Fibroblast of villous mesenchyme (primary cell): ENCODE results near the gene AVEN. TPM values are rescaled to one million over a fixed set of nuclear protein-coding genes. Genes with fewer than 3 reads are reported as not detected.

Experiments
- DNase-seq: peaks from one replicate; pipeline ENCODE4 v3.0.0-alpha.2; 2010; ENCODE audit warnings: low read depth
- H3K4me3 ChIP-seq: 2 replicates; pipeline ENCODE4 v1.5.1; 2011; ENCODE audit warnings: low read depth, mild to moderate bottlenecking, low read length
- total RNA-seq: library from RNA; depleted of rRNA; stranded (reverse); fragments of >200 nt; gene quantifications from 2 replicates; pipeline ENCODE4 v1.2.3, GENCODE V29; 2012
- TF ChIP-seq, protein P1 (sequence below): IDR thresholded peaks from 2 replicates; pipeline ENCODE4 v1.5.1; 2012; ENCODE audit warnings: low read depth, mild to moderate bottlenecking, low read length; ENCODE audit not compliant: insufficient read depth

The AVEN gene
- total RNA-seq, 1 donor, result 37.1 TPM

DNA sequence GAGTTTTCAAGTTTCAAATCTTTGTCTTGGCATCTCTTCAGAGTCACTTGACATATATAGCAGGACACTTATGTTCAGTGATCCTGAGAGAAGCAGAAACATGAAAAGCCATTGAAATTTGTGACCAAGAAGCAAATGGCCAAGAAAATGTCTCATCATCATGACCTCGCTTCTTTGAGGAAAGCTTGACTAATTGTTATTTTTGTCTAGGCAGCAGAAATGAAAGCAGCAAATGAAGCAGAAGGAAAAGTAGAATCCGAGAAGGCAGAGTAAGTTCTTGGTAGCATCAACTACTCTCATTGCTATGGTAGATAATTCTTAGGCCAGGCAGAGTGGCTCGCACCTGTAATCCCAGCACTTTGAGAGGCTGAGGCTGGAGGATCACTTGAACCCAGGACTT lies 198.4 kb downstream of the AVEN start:
- TF ChIP-seq, protein P1, sequence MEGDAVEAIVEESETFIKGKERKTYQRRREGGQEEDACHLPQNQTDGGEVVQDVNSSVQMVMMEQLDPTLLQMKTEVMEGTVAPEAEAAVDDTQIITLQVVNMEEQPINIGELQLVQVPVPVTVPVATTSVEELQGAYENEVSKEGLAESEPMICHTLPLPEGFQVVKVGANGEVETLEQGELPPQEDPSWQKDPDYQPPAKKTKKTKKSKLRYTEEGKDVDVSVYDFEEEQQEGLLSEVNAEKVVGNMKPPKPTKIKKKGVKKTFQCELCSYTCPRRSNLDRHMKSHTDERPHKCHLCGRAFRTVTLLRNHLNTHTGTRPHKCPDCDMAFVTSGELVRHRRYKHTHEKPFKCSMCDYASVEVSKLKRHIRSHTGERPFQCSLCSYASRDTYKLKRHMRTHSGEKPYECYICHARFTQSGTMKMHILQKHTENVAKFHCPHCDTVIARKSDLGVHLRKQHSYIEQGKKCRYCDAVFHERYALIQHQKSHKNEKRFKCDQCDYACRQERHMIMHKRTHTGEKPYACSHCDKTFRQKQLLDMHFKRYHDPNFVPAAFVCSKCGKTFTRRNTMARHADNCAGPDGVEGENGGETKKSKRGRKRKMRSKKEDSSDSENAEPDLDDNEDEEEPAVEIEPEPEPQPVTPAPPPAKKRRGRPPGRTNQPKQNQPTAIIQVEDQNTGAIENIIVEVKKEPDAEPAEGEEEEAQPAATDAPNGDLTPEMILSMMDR, result no peak
- no peak overlapping the region for H3K4me3 ChIP-seq
- DNase-seq, result no peak

- TF ChIP-seq, protein P1, result no peak
- no peak overlapping the region for H3K4me3 ChIP-seq
- DNase-seq, result no peak
Observed at GRCh38 chr15:33839540-33839939, 199.5 kb downstream of the AVEN start.

DNA sequence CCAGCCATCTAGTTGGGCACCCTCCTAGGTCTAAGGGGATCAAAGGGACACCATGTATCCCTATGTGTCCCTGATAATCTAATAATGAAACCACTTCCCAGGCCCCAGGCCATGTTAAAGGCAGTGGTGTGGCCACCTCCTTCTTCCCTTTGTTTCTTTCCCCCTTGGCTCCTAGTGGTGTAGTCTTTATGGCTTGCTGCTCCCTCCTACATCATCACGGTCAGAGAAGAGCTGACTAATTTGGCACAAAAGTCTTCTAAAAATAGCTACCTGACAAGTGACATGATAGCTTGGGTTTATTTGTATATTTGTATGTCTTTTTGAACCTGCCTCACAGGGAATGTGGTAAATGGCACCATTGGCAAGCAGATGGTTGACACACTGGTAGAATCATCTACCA lies 201.7 kb downstream of the AVEN start:
- no peak for DNase-seq
- no peak overlapping the region for H3K4me3 ChIP-seq
- TF ChIP-seq, protein P1, result no peak

DNA sequence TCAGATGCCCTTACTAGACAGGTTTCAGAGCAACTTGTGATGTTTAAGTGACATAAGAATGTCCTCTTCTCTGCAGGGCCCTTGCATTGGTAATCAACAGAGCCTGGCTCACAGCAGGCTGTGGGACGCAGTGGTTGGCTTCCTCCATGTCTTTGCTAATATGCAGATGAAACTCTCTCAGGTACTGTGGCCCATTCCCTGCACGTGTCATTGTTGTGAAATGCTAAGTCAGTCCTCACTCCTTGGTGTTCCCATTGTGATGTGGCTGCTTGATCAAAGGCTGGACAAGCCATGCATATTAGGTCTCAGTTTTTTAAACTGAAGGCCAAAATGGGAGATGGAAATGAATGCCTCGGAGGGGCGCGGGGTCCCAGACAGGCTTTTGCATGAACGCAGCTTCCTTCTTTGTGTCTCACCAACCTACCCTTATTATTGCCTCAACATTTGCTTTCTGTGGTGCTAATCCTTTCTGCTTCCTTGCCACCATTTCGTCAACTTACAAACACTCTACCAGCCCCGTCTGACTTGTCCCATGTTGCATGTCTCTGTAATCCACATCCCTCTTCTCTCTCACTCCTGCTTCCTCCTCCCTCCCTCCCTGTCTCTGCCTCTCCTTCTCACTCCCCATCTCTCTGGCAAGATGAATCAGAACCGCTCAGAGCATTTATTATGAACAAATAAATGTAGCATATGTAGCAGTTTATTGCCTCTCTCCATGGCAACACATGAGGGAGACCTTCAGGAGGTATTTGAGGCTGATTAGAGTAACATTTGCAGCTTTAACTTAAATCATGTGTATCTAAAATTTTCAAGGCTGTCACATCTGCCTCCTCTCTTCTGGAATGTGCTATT lies 203.9 kb downstream of the AVEN start:
- TF ChIP-seq, protein P1, result no peak
- no peak overlapping the region for H3K4me3 ChIP-seq
- DNase-seq, result no peak

DNA sequence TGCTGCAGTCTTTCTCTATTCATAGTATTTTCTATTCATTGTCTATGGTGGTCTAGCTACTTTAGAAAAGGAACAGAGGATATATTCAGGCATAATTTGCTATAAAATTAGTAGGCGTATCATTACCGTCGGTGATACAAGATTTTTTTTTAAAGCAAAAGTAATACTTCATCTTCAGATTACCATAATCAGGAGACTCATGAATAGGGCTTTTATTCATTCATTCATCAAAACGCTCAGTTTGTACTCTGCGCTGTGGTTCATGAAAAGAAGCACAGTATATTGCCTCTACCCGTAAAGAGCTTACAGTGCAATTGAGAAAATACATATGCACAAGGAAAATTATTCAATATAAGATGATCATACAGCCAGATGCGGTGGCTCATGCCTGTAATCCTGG lies 207.4 kb downstream of the AVEN start:
- no peak overlapping the region for H3K4me3 ChIP-seq
- DNase-seq, result no peak
- TF ChIP-seq, protein P1, result no peak

- TF ChIP-seq, protein P1, result no peak
- H3K4me3 ChIP-seq, result no peak overlapping the region
- DNase-seq, result no peak
Observed at GRCh38 chr15:33830351-33830750, 208.7 kb downstream of the AVEN start.
